ENCODE measurements around the gene ACOT13.

DNA sequence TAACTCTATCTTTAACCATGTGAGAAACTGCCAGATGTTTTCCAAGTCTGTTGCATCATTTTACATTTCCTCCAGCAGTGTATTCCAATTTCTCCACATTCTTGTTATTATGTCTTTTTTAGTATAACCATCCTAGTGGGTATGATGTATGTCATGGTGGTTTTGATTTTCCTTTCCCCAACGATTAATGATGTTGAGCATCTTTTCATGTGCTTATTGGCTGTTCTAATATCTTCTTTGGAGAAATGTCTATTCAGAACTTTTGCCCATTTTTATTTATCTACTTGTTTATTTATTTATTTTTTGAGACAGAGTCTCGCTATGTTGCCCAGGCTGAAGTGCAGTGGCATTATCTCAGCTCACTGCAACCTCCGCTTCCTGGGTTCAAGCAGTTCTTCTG is 56.4 kb downstream of the ACOT13 start:
- TF ChIP-seq, protein P1, sequence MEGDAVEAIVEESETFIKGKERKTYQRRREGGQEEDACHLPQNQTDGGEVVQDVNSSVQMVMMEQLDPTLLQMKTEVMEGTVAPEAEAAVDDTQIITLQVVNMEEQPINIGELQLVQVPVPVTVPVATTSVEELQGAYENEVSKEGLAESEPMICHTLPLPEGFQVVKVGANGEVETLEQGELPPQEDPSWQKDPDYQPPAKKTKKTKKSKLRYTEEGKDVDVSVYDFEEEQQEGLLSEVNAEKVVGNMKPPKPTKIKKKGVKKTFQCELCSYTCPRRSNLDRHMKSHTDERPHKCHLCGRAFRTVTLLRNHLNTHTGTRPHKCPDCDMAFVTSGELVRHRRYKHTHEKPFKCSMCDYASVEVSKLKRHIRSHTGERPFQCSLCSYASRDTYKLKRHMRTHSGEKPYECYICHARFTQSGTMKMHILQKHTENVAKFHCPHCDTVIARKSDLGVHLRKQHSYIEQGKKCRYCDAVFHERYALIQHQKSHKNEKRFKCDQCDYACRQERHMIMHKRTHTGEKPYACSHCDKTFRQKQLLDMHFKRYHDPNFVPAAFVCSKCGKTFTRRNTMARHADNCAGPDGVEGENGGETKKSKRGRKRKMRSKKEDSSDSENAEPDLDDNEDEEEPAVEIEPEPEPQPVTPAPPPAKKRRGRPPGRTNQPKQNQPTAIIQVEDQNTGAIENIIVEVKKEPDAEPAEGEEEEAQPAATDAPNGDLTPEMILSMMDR (tag by site-specific recombination; IDR thresholded peaks at IDR 0.05), result no peak
- no peak for TF ChIP-seq SP3 (tag by site-specific recombination; IDR thresholded peaks at IDR 0.05)
- no peak for TF ChIP-seq ZNF777 (tag by site-specific recombination; IDR thresholded peaks at IDR 0.05; ENCODE audit: borderline replicate concordance)
- TF ChIP-seq ZSCAN30 (tag by site-specific recombination; IDR thresholded peaks at IDR 0.05), result no peak
- TF ChIP-seq, protein P2, sequence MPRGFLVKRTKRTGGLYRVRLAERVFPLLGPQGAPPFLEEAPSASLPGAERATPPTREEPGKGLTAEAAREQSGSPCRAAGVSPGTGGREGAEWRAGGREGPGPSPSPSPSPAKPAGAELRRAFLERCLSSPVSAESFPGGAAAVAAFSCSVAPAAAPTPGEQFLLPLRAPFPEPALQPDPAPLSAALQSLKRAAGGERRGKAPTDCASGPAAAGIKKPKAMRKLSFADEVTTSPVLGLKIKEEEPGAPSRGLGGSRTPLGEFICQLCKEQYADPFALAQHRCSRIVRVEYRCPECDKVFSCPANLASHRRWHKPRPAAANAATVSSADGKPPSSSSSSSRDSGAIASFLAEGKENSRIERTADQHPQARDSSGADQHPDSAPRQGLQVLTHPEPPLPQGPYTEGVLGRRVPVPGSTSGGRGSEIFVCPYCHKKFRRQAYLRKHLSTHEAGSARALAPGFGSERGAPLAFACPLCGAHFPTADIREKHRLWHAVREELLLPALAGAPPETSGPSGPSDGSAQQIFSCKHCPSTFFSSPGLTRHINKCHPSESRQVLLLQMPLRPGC (tag by site-specific recombination; IDR thresholded peaks at IDR 0.05), result no peak
- TF ChIP-seq, protein P3, sequence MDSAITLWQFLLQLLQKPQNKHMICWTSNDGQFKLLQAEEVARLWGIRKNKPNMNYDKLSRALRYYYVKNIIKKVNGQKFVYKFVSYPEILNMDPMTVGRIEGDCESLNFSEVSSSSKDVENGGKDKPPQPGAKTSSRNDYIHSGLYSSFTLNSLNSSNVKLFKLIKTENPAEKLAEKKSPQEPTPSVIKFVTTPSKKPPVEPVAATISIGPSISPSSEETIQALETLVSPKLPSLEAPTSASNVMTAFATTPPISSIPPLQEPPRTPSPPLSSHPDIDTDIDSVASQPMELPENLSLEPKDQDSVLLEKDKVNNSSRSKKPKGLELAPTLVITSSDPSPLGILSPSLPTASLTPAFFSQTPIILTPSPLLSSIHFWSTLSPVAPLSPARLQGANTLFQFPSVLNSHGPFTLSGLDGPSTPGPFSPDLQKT (IDR thresholded peaks at IDR 0.05; ENCODE audit: borderline replicate concordance, low read depth, low read length), result no peak
- TF ChIP-seq ZNF558 (tag by site-specific recombination; IDR thresholded peaks at IDR 0.05), result no peak
- TF ChIP-seq ZNF274 (IDR thresholded peaks at IDR 0.05; ENCODE audit: low read length), result no peak
- TF ChIP-seq ZNF274 (tag by site-specific recombination; IDR thresholded peaks at IDR 0.05; ENCODE audit: borderline replicate concordance), result no peak
- no peak for TF ChIP-seq ZNF501 (tag by site-specific recombination; IDR thresholded peaks at IDR 0.05)
- no peak for TF ChIP-seq ZFP41 (tag by site-specific recombination; IDR thresholded peaks at IDR 0.05; ENCODE audit: borderline replicate concordance)
- no peak for TF ChIP-seq ZNF792 (tag by site-specific recombination; IDR thresholded peaks at IDR 0.05)

Data from HEK293 (cell line).